EL (cell line): Measurements from ENCODE around the gene RBM33.

Experiments used
- DNase-seq: peaks from one replicate; pipeline ENCODE4 v3.0.0-alpha.2; 2016

Gene RBM33

GRCh38 chr7:155631155-155631554, 13.3 kb upstream of the RBM33 start:
- DNase-seq: no peak

GRCh38 chr7:155635817-155636216, 8.6 kb upstream of the RBM33 start:
- DNase-seq: no peak

DNA sequence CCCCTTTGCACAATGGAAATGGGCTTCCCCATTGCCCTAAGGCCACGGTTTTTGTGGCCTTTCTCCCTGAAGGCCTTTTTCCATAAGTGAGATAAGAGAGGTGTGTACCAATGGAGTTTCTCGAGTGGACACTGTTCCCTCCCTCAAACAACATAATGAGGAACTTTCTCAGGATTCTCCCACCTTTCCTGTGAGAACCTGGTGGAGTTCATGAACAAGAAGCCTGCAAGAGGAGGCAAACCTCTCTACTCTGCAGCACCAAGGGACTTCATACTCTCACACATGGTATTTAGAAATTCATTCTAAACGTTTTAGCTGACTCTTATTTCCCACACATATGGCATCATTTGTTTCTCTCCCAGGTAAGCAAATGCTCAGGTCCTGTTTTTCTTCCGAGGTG, 7.3 kb upstream of the RBM33 start:
- no peak for DNase-seq

DNA sequence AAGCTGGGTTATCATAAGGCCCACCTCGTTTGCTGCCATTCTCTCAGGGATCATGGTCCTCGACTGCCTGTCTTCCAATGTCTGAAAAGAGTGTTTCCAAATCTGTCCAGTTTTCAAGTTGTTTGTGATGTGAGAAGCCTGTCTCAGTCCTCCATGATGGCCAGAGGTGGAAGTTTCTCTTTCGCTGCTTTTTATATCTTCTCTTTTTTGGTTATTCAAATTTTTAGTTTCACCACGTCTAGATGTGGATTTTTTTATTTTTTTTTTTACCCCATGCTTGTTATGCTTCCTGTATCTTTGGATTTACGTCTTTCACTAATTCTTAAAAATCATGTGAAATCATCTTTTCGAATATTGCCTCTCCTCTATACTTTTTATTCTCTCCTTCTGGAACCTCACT, 6.1 kb upstream of the RBM33 start:
- DNase-seq: no peak

DNA sequence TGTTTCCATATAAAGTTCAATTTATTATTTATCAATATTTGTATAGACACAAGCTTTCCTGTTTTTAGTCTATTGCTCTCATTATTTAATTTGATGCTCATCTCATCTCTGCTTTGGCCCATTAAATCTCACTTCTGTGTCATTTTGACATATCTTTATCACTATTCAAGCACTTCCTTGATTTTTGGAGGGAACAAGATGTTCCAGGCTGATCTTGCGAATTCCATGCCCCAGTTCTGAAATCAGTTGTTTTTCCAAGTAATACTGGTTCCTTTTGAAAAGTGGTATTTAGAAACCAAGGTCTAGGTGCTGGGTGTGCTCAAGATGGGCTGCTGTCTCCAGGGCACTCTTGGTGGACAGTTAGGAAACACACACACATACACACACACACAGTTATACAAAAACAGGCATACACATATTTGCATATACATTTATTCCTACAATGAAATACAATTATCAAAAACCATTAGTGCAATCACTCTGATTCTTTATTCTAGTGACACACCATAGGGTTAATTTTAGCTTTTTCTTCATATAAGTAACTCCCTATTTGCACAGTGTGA, 4.4 kb upstream of the RBM33 start:
- no peak for DNase-seq

GRCh38 chr7:155640629-155641028, 3.8 kb upstream of the RBM33 start:
- DNase-seq: no peak

- DNase-seq: peak; percentile 21
Observed at GRCh38 chr7:155643804-155644177, 670 bp upstream of the RBM33 start.

DNA sequence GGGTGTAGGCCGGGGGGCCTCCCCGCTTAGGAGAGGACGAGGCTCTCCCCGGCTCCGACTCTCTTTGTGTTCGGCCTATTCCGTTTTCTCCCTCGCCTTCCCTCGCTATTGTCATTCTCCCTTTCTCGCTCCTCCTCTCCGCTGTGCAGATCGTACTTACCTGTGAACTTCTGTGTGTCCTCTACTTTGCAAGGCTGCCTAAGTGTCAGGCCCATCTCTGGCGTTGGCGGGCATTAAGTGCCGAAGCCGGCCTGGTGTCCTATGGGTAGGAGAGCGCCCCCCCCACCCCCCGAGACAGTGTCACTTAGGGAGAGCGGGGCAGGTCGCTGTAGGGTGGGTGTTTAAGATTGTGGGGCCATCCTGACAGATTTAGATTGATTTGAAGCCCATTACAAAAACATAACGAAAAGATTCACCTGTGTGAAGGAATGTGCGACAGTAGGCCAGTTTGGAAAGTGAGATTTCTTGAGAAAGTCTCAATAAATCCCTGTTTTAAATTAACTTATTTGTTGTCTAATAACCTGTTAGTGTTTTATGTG, 579 bp downstream of the RBM33 start:
- peak; percentile 28 for DNase-seq

DNA sequence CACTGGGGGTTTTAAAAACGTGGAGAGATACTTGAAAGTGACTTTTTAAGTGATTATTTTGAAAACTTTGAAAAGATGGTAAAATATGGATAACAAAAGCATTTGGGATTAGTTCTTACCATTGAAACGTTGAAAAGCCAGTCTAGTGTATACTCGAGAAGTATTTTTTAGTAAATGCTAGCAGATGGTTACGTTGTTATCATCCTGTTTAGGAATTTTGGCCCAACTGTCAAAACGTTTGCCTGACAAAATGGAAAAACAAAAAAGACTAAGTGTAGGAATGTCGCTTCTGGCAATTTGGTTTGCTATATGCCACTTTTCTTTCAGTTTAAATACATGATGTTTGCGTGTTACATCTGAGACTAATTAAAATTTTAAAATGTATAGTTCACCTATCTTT, 1.2 kb downstream of the RBM33 start:
- DNase-seq: no peak

- DNase-seq: no peak
Observed at GRCh38 chr7:155646669-155647068, 2.2 kb downstream of the RBM33 start.

DNA sequence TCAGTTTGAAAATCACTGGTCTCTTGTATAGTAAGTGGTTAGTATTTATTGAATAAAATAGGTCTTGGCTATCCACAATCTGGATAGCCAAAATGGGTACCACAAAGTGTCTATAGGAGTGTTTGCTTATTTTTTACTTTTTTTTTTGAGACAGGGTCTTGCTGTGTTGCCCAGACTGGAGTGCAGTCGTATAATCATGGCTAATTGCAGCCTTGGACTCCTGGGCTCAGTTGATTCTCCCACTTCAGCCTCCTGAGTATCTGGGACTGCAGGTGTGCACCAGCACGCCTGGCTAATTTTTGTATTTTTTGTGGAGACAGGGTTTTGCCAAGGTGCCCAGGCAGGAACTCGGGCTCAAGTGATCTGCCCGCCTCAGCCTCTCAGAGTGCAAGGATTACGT, 2.8 kb downstream of the RBM33 start:
- no peak for DNase-seq

GRCh38 chr7:155647734-155648133, 3.3 kb downstream of the RBM33 start:
- DNase-seq: no peak

DNA sequence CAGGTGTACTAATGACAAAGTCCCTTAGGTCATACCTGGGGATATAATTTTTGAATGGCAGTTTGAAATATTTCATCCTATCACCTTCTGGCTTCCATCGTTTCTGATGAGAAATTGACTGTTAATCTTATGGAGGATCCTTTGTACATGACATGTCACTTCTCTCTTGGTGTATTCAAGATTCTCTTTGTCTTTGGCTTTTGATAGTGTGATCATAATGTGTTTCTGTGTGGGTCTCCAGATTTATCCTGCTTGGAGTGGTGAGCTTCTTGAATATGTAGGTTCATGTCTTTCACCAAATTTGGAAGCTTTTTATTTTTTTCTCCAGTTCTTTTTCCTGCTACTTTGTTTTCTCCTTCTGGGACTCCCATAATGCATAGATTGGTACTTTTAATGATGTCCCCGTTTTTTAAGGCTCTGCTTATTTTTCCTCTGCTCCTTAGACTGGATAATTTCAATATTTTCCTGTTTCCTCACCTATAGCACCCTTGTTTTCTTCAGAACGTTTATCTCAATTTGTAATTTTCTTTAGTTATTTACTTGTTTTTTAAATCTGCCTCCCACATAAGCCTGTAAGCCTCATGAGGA, 4.4 kb downstream of the RBM33 start:
- no peak for DNase-seq

DNA sequence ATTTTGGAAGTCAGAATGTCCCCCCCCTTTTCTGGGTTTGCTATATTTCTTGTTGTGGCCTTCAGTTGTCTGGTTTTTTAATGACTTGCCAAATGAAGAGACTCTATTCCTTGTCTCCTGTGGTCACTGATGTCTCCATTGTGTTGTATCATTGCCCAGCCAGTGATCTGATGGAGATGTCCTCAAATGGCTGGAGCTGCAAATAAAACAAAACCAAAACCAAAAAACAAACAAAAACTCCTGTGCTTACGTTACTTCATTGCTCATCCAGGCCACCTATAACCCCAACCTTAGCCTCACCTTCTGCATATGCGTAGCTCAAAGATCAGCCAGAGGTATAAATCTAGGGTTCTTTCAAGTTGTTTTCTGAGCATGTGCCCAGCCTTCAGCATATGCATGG, 5.1 kb downstream of the RBM33 start:
- no peak for DNase-seq

DNA sequence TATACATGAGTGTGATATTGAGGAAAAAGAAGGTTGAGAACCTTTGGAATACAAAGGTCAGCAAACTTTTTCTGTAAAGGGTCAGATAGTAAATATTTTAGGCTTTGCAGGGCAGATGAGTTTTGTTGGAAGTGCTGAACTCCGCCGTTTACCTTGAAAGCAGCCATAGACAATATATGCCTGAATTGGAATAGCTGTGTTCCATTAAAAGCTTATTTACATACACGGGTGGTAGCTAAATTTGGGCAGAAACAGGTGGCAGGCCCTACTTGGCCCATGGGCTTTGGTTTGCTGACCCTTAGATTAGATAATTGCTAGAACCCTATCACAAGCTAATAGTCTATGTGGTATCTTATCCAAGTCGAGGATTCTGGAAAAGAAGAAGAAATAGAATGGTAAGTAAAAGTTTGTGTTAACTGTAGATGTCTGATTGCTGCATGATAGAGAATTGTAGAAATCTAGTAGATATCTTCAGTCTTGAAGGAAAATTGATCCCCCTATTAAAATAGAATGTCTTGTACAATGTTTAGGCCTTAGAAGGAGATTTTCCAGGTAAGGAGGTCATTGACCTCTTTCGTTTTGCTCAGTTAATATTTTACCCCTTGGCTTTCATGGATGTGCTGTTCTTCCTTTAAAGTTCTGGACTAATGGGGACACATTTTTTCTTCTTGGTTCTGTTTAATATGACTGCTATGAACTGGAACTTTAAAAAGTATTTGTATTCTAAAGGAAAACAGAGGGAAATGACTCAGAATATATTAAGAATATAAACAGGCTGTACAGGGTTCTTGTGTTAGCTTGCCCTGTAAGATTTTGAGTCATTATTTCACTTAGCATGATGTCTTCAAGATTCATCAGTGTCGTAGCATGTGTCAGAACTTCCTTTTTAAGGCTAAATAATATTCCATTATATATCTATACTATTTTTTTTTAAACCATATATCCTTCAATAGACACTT, 8.0 kb downstream of the RBM33 start:
- DNase-seq: peak; percentile 20

GRCh38 chr7:155653803-155654202, 9.3 kb downstream of the RBM33 start:
- DNase-seq: peak; percentile 26

GRCh38 chr7:155656891-155657290, 12.4 kb downstream of the RBM33 start:
- no peak for DNase-seq

GRCh38 chr7:155660059-155660757, 15.7 kb downstream of the RBM33 start:
- DNase-seq: peak; percentile 24

DNA sequence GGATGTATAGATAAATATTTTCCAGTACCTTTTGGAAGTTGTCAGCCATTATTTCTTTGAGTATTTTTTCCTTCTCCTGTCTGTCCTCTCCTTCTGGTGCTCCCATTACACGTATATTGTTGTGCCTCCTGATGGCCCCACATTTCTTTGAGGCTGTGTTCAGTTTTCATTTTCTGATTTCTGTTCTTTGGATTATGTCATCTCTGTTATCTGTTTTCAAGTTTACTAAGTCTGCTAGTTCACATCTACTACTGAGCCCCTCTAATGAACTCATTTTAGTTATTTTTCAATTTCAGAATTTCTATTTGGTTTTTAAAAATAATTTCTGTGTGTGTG, 16.3 kb downstream of the RBM33 start:
- no peak for DNase-seq

- DNase-seq: no peak
Observed at GRCh38 chr7:155662343-155663043, 18.0 kb downstream of the RBM33 start.

DNA sequence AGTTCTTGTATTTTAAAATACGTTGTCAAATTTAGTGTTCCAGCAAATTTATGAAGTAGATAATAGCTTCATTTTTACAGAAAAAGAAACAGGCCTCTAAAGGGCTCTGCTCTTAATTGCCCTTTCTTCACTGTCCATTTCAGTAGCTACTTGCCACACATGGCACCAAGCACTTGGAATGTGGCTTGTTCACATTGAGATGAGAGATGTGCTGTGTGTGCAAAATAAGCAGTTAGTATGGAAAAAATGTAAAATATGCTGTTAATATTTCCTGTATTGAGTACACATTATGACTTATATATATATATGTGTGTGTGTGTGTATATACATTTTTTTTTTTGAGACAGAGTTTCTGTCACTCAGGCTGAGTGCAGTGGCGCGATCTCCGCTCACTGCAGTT, 19.5 kb downstream of the RBM33 start:
- DNase-seq: peak; percentile 25

DNA sequence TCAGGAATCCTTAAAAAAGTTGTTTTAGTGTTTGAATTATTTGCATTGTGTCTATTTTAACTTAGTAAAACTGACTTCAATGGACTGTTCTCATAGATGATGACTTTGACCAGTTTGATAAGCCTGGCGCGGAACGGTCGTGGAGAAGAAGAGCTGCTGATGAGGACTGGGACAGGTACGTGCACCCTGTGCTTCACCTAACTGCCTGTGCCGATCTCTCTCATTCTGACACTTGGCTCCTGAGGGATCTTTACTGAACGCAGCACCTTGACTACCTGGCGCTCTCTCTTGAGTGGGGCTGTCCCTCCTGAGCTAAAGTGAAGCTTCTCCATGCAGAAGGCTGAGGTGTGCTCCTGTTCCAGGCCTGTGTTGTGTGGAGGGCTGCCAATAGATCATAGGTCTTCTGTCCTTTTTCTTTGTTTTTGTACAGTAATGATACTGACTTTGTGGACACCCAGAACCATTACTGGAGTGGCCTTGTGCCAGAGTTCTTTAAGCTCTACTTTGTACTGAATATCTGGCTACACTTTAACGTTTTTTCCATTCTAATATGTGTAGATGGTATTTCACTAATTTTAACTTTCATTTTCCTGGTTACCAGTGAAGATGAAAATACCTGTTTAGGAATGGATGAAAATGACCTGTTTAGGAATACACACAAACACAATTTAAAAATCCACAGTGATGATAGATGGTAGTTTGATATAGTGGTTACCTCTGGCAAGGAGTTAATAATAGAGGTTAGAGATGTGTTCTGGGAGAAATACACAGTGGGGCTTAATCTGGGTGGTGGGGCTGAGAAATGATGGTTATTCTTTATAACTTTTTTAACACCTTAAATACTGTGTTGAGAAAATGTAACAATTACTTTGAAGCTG, 20.9 kb downstream of the RBM33 start:
- DNase-seq: no peak
